ENCODE data around the gene RHOBTB3. TPM values are rescaled to one million over a fixed set of nuclear protein-coding genes. Genes with fewer than 3 reads are reported as not detected.
A peak's percentile ranks its signal among the peaks of the same experiment; 100 is the strongest.

Gene RHOBTB3
- total RNA-seq, 1 donor from 2014 or later: 79.7 TPM

DNA sequence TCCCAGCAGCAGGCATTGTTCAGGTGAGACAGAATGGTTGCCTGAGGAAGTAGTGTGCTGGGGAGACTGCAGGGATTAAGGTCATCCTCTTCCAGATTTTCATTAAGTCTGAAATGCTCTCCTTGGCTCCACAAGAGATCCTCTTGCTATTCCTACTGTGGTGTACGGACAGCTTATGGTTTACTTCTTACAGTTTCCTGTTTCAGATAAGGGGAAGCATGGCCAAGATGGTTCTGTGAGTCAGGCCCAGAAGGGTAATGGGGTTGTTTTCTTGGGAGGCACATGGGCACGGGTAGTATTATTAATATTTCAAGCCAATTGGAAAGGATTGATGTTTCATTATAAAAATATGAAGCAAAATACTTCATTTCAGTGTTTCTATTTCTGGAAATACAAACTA lies 48.5 kb downstream of the RHOBTB3 start:
- no peak overlapping the region for H3K4me3 ChIP-seq
- H3K27ac ChIP-seq (replicated peaks): peak overlapping the region; percentile 62
- peaks cover 8% of the 10 kb centered on the region for H3K36me3 ChIP-seq
- no peaks in the 10 kb centered on the region for H3K27me3 ChIP-seq (ENCODE audit: low read depth)
- H3K4me1 ChIP-seq: peaks cover 41% of the 10 kb centered on the region
- TF ChIP-seq, protein P1, sequence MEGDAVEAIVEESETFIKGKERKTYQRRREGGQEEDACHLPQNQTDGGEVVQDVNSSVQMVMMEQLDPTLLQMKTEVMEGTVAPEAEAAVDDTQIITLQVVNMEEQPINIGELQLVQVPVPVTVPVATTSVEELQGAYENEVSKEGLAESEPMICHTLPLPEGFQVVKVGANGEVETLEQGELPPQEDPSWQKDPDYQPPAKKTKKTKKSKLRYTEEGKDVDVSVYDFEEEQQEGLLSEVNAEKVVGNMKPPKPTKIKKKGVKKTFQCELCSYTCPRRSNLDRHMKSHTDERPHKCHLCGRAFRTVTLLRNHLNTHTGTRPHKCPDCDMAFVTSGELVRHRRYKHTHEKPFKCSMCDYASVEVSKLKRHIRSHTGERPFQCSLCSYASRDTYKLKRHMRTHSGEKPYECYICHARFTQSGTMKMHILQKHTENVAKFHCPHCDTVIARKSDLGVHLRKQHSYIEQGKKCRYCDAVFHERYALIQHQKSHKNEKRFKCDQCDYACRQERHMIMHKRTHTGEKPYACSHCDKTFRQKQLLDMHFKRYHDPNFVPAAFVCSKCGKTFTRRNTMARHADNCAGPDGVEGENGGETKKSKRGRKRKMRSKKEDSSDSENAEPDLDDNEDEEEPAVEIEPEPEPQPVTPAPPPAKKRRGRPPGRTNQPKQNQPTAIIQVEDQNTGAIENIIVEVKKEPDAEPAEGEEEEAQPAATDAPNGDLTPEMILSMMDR (IDR thresholded peaks at IDR 0.05; ENCODE audit: borderline replicate concordance): no peak
- DNase-seq: no peak
- H3K9me3 ChIP-seq (replicated peaks): no peaks in the 10 kb centered on the region
- intact Hi-C loops (cut with micrococcal nuclease): loop anchor here (10.0 kb wide), 1 partner anchor 115 kb away; no protein-coding TSS in a partner anchor

DNA sequence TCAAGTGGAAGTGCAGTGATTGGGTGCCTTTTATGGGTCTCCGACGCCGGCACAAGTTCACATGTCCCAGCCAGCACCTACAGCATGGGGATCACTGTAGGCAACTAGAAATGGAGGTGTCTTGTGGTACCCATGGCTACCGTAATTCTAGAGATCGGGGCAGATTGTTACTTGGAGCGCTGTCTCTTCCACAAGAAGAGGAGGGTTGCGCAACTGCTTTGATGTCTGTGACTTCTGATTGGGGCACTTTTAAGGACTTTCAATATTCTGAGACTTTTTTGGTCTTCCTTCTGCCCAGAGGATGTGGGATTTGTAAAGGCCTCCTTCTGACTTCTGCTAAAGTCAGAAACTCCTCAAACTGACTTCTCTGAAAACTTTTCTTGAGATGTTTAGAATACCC lies 49.5 kb downstream of the RHOBTB3 start:
- intact Hi-C loops (cut with micrococcal nuclease): no loop called here
- peaks cover 49% of the 10 kb centered on the region for H3K4me1 ChIP-seq
- H3K27me3 ChIP-seq (ENCODE audit: low read depth): no peaks in the 10 kb centered on the region

GRCh38 chr5:95781101-95781583 lies 50.0 kb downstream of the RHOBTB3 start:
- Histone ChIP-seq H3K4me3 (no peak overlapping the region), H3K27me3 (ENCODE audit: low read depth) (no peaks in the 10 kb centered on the region), H3K36me3 (peaks cover 8% of the 10 kb centered on the region), H3K27ac (replicated peaks) (peak overlapping the region; percentile 62), H3K9me3 (replicated peaks) (no peaks in the 10 kb centered on the region), H3K4me1 (peaks cover 54% of the 10 kb centered on the region)
- DNase-seq: peak; percentile 78
- TF ChIP-seq, protein P1 (IDR thresholded peaks at IDR 0.05; ENCODE audit: borderline replicate concordance): peak; percentile 92
- intact Hi-C loops (cut with micrococcal nuclease): loop anchor here (1.0 kb wide), 1 partner anchor 66 kb away; no protein-coding TSS in a partner anchor

More for the DNA sequence above, 49.5 kb downstream of the RHOBTB3 start:
- no peak for DNase-seq
- Histone ChIP-seq H3K4me3 (no peak overlapping the region), H3K9me3 (replicated peaks) (no peaks in the 10 kb centered on the region), H3K36me3 (peaks cover 8% of the 10 kb centered on the region), H3K27ac (replicated peaks) (peak overlapping the region; percentile 62)
- TF ChIP-seq, protein P1 (IDR thresholded peaks at IDR 0.05; ENCODE audit: borderline replicate concordance): no peak

DNA sequence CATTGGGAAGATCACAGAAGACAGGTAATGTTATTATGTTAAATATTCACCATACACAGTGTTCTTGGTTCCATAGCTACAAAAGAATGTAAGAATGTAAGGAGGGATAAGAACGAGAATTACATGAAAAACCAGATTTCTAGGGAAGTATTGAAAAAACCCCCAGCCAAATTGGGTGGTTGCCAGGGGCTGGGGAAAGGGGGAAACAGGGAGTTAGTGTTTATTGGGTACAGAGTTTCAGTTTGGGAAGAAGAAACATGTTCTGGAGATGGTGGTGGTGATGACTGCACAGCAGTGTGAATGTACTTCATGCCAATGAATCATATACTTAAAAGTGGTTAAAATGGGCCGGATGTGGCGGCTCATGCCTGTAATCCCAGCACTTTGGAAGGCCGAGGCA lies 51.0 kb downstream of the RHOBTB3 start:
- peaks cover 64% of the 10 kb centered on the region for H3K4me1 ChIP-seq
- no peak overlapping the region for H3K27ac ChIP-seq (replicated peaks)
- TF ChIP-seq, protein P1 (IDR thresholded peaks at IDR 0.05; ENCODE audit: borderline replicate concordance): no peak
- H3K4me3 ChIP-seq: no peak overlapping the region
- DNase-seq: no peak
- intact Hi-C loops (cut with micrococcal nuclease): no loop called here
- peaks cover 8% of the 10 kb centered on the region for H3K36me3 ChIP-seq
- no peaks in the 10 kb centered on the region for H3K27me3 ChIP-seq (ENCODE audit: low read depth)
- H3K9me3 ChIP-seq (replicated peaks): no peaks in the 10 kb centered on the region

DNA sequence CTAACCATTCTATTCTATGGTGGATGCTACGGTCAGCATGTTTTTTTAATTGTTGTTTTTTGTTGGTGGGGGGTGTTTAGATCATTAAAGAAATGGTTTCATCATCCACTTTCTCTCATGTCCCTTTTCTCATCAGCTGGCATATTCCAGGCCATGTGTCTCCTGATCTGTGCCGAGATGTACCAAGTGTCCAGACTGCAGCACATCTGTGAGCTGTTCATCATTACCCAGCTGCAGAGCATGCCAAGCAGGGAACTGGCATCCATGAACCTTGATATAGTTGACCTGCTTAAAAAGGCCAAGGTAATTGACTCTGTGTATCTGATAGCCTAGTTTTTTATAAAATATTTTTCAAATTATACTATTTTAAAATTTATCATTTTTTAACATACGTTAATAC lies 52.5 kb downstream of the RHOBTB3 start:
- Histone ChIP-seq H3K27ac (replicated peaks) (peak overlapping the region; percentile 46), H3K4me3 (no peak overlapping the region), H3K36me3 (peaks cover 16% of the 10 kb centered on the region), H3K27me3 (ENCODE audit: low read depth) (no peaks in the 10 kb centered on the region), H3K9me3 (replicated peaks) (no peaks in the 10 kb centered on the region), H3K4me1 (peaks cover 68% of the 10 kb centered on the region)
- intact Hi-C loops (cut with micrococcal nuclease): no loop called here
- DNase-seq: no peak
- TF ChIP-seq, protein P1 (IDR thresholded peaks at IDR 0.05; ENCODE audit: borderline replicate concordance): no peak

Measured in left ventricle myocardium inferior (tissue), 1 donor.